Mucosa of descending colon (tissue), 3 donors: Measurements from ENCODE around the gene CRYBB1. TPM values are rescaled to one million over a fixed set of nuclear protein-coding genes. Genes with fewer than 3 reads are reported as not detected.

Experiments used
- ATAC-seq: fragments of 200-7000 bp; cut with Tn5 transposase; one replicate; pipeline ENCODE4 v1.9.1; 2020; ENCODE audit warnings: mild to moderate bottlenecking, moderate library complexity
- DNase-seq, 3 donors: peaks; one replicate each; pipeline ENCODE4 v3.0.0-alpha.2; 2020
- H3K36me3 ChIP-seq: fragments of 200-600 bp; one replicate; pipeline ENCODE4 v1.8.0; 2021; ENCODE audit warnings: low read depth, mild to moderate bottlenecking
- H3K4me1 ChIP-seq: fragments of 200-600 bp; one replicate; pipeline ENCODE4 v1.8.0; 2021; ENCODE audit warnings: low read depth, mild to moderate bottlenecking
- H3K4me3 ChIP-seq: fragments of 200-600 bp; one replicate; pipeline ENCODE4 v1.8.0; 2021; ENCODE audit warnings: mild to moderate bottlenecking
- H3K9me3 ChIP-seq: fragments of 200-600 bp; one replicate; pipeline ENCODE4 v1.8.0; 2021; ENCODE audit warnings: mild to moderate bottlenecking
- intact Hi-C, 2 donors: fragments of 100-400 bp; cut with DNase I in 1 of 2; cut with micrococcal nuclease in 1 of 2; formaldehyde crosslinking; loops; one replicate each; pipeline versions ENCODE4 v1.11.0 to v1.11.1; 2022; cut with DNase I, micrococcal nuclease
- total RNA-seq, 3 donors: library from RNA; stranded (reverse); fragmentation: NEBNext Ultra II Directional in 2 of 3; extraction: Animal tissue kit (Norgen Biotek cat#: 25700) in 2 of 3; gene quantifications; one replicate each; pipeline versions ENCODE4 v1.2.1 to v1.2.4, GENCODE V29; 2021 to 2023
- TF ChIP-seq, protein P1 (sequence below): fragments of 200-600 bp; IDR thresholded peaks from one replicate; pipeline ENCODE4 v1.8.0; 2022; ENCODE audit warnings: antibody characterized with exemption, mild to moderate bottlenecking
- donor health status: DM: no; HTN: no; CAD: no; lungs with moderate emphysema.
- donor health status: DM: no; HTN: no; CAD: no.
- donor health status: DM: no; HTN: yes; CAD: no.

CRYBB1 gene
- total RNA-seq, 3 donors from 2014 or later: 1.0 TPM; not detected in 2

DNA sequence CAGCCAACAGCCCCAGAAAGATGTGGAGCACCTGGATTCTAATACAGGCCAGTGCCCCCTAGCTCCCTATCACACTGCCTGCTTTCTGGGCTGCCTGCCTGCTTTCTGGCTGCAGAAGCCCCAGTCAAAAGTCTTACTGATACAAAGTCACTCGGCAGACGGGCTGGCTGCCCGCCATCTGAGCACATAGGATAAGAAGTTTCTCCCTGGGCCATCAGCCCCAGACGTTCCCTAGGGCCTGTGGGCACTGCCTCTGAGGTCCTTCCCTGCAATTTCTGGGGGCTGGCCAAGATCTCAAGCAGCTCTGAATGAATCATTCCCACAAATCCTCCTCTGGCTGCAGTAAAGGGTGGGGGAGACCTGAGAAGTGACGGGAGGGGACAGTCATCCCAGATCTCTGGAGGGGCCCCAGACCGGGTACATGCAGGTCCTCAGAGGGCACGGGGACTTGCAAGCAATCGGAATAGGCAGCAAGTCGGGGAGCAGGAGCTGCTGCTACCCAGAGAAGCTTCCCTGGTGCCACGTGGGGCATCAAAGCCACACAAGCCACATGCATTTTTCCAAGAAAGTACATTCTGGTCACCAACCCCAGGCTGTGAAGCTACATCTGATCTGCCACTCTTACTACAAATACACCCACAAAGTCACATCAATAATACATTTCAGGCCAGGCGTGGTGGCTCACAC, 32.6 kb downstream of the CRYBB1 start:
- Histone ChIP-seq H3K4me1 (peaks cover 7% of the 10 kb centered on the region), H3K4me3 (no peak overlapping the region), H3K9me3 (no peaks in the 10 kb centered on the region), H3K36me3 (no peaks in the 10 kb centered on the region)
- ATAC-seq (no peak), DNase-seq (peak in 1 of 3 donors; percentile 17)
- TF ChIP-seq, protein P1, sequence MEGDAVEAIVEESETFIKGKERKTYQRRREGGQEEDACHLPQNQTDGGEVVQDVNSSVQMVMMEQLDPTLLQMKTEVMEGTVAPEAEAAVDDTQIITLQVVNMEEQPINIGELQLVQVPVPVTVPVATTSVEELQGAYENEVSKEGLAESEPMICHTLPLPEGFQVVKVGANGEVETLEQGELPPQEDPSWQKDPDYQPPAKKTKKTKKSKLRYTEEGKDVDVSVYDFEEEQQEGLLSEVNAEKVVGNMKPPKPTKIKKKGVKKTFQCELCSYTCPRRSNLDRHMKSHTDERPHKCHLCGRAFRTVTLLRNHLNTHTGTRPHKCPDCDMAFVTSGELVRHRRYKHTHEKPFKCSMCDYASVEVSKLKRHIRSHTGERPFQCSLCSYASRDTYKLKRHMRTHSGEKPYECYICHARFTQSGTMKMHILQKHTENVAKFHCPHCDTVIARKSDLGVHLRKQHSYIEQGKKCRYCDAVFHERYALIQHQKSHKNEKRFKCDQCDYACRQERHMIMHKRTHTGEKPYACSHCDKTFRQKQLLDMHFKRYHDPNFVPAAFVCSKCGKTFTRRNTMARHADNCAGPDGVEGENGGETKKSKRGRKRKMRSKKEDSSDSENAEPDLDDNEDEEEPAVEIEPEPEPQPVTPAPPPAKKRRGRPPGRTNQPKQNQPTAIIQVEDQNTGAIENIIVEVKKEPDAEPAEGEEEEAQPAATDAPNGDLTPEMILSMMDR: no peak
- intact Hi-C loops: no loop called here

DNA sequence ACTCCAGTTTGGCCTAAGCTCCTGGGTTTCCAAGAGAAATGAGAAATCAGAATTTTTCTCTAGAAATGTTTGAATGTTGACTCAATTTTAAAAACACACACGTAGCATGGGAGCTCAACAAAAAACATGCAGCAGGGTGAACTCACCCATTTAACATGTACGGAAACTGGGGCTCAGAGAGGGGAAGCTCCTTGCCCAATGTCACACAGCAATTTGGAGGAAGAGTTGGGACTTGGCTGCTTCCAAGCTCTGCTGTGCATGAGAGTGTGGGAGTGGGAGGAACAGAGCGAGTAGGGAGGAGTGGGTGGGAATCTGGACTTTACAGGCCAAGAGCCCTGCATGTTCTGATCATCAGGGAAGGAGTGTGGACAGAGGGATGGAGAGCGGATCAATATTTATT, 33.8 kb downstream of the CRYBB1 start:
- Histone ChIP-seq H3K4me3 (no peak overlapping the region), H3K36me3 (no peaks in the 10 kb centered on the region), H3K9me3 (no peaks in the 10 kb centered on the region), H3K4me1 (peaks cover 7% of the 10 kb centered on the region)
- TF ChIP-seq, protein P1: no peak
- intact Hi-C loops: no loop called here
- DNase-seq: no peak
- no peak for ATAC-seq

DNA sequence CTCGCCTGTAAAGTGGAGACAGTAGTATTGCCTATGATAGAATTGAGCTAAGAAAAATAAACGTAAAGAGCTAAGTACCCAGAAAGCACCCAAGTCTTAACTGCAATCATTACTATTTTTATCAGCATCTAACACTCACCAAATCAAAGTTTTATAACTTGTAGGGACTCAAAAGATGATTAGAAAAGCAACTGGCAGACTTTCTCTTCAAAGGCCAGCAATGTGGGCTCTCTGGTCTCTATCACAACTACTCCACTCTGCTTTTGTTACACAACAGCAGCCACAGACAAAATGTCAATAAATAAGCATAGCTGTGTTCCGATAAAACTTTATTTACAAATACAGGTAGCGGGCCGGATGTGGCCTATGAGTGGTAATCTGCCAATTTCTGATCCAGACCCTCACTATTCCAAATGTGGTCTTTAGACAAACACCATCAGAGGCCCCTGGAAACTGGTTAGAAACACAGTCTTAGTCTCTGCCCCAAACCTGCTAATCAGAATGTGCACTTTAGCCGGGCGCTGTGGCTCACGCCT, 36.1 kb downstream of the CRYBB1 start:
- intact Hi-C loops: no loop called here
- H3K36me3 ChIP-seq: no peaks in the 10 kb centered on the region
- peaks cover 5% of the 10 kb centered on the region for H3K4me1 ChIP-seq
- no peak for DNase-seq
- TF ChIP-seq, protein P1: no peak
- no peaks in the 10 kb centered on the region for H3K9me3 ChIP-seq
- no peak overlapping the region for H3K4me3 ChIP-seq
- ATAC-seq: no peak

DNA sequence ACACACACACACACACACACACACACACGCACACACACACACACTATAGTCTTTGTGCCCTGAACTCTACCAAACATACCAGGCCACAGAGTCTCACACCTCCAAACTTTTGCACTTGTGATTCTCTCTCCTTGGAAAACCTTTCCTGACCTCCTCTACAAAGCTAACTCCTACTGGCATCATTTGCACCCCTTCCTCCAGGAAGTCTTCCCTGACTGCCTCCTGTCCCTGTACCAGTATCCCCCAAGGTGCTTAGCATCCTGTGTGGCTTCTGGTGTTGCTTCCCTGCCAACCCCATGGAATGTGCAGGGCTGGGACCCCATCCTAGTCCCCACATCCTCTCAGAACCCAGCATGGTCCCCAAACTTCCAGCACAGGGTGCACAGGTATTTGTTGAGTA, 36.8 kb downstream of the CRYBB1 start:
- H3K36me3 ChIP-seq: no peaks in the 10 kb centered on the region
- no peak overlapping the region for H3K4me3 ChIP-seq
- DNase-seq (no peak), ATAC-seq (no peak)
- peaks cover 5% of the 10 kb centered on the region for H3K4me1 ChIP-seq
- TF ChIP-seq, protein P1: no peak
- no peaks in the 10 kb centered on the region for H3K9me3 ChIP-seq
- intact Hi-C loops: no loop called here

DNA sequence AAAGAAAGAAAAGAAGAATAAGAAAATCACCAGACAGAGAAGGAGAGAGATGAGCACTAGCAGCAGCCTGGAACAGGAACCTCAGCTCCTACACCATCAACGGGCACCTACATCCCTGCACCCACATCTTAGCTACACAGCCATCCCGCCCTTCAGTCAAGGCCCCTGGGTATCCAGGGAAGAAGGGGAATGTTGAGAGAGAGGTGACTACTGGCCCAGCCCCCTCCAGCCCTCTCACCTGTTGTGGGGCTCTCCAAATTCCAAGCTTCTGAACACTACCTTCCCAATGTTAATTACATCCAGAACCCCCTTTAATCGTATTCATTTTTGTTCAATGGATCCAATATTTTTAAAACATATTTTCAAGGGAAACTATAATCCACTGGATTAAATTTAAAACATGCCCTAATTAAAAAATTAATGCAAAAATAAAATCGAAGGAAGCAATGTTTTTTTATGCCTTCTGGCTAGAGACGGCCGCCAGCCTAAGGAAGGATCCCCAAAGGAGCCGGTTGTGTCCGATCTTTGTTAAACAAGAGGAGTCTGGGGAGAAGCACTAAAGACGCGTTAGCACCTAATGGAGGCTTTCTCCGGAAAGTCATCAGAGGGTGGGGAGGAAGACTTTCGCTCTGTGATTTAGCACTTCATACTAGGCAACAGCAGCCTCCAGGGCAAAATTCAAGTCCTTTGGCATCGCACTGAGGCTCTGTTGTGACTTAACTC, 37.4 kb downstream of the CRYBB1 start:
- intact Hi-C loops: no loop called here
- TF ChIP-seq, protein P1: no peak
- Histone ChIP-seq H3K36me3 (no peaks in the 10 kb centered on the region), H3K4me3 (no peak overlapping the region), H3K9me3 (no peaks in the 10 kb centered on the region), H3K4me1 (peaks cover 3% of the 10 kb centered on the region)
- DNase-seq (no peak), ATAC-seq (no peak)
